NCI-H226 (cell line): ENCODE results near the gene CSTA.
"Not testable (repeated sequence)": the region's sequence is repeated elsewhere in the genome, so short reads cannot be mapped to it uniquely, and the experiment has no call there.

ENCODE experiments used
- DNase-seq: peaks from one replicate; pipeline ENCODE4 v3.0.0-alpha.2; 2015

Gene CSTA

GRCh38 chr3:122322095-122323075 is 2.7 kb upstream of the CSTA start:
- no peak for DNase-seq

GRCh38 chr3:122325769-122326168 is 721 bp downstream of the CSTA start:
- DNase-seq = no peak

GRCh38 chr3:122331886-122332285 is 6.8 kb downstream of the CSTA start:
- no peak for DNase-seq

GRCh38 chr3:122332551-122332950 is 7.5 kb downstream of the CSTA start:
- DNase-seq = no peak

GRCh38 chr3:122342803-122343202 is 17.8 kb downstream of the CSTA start:
- DNase-seq = no peak

- no peak for DNase-seq
Observed at GRCh38 chr3:122343654-122344053, 18.6 kb downstream of the CSTA start.

- no peak for DNase-seq
Observed at GRCh38 chr3:122349171-122349570, 24.1 kb downstream of the CSTA start.

GRCh38 chr3:122350814-122351418 is 25.9 kb downstream of the CSTA start:
- no peak for DNase-seq

- no peak for DNase-seq
Observed at GRCh38 chr3:122351612-122352011, 26.6 kb downstream of the CSTA start.

GRCh38 chr3:122353215-122353614 is 28.2 kb downstream of the CSTA start:
- no peak for DNase-seq

- no peak for DNase-seq
Observed at GRCh38 chr3:122353893-122354401, 28.9 kb downstream of the CSTA start.

- DNase-seq = no peak
Observed at GRCh38 chr3:122355612-122356011, 30.6 kb downstream of the CSTA start.

GRCh38 chr3:122356402-122356801 is 31.4 kb downstream of the CSTA start:
- no peak for DNase-seq

- DNase-seq = no peak
Observed at GRCh38 chr3:122357828-122358702, 33.0 kb downstream of the CSTA start.

- no peak for DNase-seq
Observed at GRCh38 chr3:122358703-122359032, 33.6 kb downstream of the CSTA start.

- DNase-seq = no peak
Observed at GRCh38 chr3:122362026-122362425, 37.0 kb downstream of the CSTA start.

GRCh38 chr3:122364490-122364889 is 39.4 kb downstream of the CSTA start:
- no peak for DNase-seq

- no peak for DNase-seq
Observed at GRCh38 chr3:122365073-122365472, 40.0 kb downstream of the CSTA start.

GRCh38 chr3:122365582-122366378 is 40.7 kb downstream of the CSTA start:
- DNase-seq = not testable (repeated sequence)

- no peak for DNase-seq
Observed at GRCh38 chr3:122366379-122366749, 41.3 kb downstream of the CSTA start.

GRCh38 chr3:122374034-122374433 is 49.0 kb downstream of the CSTA start:
- no peak for DNase-seq

GRCh38 chr3:122377975-122378374 is 52.9 kb downstream of the CSTA start:
- no peak for DNase-seq
